GM19397 (cell line): ENCODE measurements around the gene CSRNP3.

Source experiments
- ATAC-seq: cut with Tn5 transposase; IDR thresholded peaks from one replicate; pipeline ENCODE4 v1.9.1; 2021; ENCODE audit warnings: mild to moderate bottlenecking, moderate library complexity; ENCODE audit not compliant: unreplicated experiment

The CSRNP3 gene, protein sequence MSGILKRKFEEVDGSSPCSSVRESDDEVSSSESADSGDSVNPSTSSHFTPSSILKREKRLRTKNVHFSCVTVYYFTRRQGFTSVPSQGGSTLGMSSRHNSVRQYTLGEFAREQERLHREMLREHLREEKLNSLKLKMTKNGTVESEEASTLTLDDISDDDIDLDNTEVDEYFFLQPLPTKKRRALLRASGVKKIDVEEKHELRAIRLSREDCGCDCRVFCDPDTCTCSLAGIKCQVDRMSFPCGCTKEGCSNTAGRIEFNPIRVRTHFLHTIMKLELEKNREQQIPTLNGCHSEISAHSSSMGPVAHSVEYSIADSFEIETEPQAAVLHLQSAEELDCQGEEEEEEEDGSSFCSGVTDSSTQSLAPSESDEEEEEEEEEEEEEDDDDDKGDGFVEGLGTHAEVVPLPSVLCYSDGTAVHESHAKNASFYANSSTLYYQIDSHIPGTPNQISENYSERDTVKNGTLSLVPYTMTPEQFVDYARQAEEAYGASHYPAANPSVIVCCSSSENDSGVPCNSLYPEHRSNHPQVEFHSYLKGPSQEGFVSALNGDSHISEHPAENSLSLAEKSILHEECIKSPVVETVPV

DNA sequence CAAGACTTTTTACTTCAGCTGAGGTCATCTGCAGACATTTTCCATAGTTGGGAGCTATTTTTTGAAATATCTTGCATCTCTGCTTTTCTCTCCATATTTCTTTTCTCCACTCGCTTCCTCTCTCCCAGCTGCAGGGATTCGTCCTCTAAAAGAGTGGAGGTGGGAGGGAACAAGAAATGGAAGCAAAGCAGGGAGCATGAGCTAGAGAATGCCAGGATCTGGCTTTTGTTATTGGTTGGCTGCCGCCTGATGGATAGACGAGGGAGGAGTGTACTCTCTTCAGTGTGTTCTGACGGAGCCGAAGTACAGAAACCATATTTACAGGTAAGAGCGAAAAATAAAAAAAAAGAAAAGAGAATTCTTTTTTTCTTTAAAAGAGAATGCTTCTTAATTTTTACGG, at the start of gene CSRNP3:
CSRNP3 (plus strand) TSS at position 282 of the 400 bp plus-strand sequence. CDS start 125,368 bp downstream, outside the sequence.
- ATAC-seq = no peak

DNA sequence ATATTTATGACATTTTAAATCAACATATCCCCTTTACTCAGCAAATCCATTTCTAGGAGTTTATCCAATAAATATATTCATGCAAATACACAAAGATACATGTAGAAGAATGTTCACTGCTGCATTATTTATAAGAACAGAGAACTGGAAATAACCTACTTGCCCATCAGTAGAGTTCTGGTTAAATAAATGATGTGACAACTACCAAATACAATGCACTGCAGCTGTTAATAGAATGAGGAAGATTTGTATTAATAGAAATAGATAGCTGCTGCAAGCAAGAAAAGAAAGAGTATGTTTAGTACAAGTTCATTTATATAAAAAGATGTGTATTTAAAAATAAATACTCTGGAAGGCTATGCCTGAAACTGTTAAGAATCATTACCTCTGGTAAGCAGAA, 49.3 kb upstream of the CSRNP3 start:
- no peak for ATAC-seq

DNA sequence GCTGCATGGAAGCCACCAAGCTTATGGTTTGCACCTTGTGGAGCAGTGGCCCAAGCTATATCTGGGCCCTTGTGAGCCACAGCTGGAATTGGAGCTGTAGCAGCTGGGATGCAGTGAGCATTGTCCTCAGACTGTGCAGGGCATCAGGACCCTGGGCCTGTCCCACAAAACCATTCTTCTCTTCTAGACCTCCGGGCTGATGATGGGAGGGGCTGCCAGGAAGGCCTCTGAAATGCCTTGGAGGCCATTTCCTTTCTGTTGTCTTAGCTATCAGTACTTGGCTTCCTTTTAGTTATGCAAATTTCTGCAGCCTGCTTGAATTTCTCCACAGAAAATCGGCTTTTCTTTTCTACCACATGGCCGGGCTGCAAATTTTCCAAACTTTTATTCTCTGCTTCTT, 46.4 kb upstream of the CSRNP3 start:
- ATAC-seq = no peak

DNA sequence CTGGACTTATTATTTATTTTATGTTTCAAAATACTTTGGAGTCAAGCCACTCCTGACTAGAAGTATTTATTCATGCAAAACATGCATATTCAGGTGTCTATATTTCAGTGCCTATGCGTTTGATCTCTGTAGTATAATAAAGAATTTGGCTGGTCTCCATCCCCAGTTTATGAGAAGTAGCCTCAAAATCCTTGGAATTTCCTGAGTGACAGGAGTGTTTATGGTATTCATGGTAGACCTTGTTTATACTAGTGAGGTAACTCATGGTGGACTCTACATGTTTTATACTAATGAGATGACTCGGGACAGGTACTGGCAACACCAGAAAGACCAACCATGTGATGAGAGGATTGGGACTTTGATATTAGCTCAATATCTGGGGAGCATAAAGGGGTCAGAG, 43.9 kb upstream of the CSRNP3 start:
- ATAC-seq = no peak

DNA sequence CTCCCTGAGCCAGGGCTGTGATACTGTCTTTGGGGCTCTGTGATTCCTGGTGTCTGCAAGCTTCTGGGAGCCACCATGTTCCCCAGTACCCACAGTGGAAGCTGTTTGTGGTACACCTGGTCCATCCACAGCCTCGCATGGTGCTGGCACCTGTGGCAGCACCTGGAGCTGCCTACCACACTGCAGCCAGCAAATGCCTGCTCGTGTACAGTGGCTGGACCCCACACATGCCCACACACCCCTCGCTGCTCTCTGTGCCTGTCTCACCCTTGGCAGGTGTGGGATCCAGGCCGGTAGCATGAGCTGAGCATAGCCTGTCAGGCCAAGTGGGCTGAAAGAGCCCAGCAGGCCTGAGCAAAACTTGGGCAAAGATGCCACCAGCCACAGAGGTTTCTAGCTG, 41.8 kb upstream of the CSRNP3 start:
- ATAC-seq = no peak

DNA sequence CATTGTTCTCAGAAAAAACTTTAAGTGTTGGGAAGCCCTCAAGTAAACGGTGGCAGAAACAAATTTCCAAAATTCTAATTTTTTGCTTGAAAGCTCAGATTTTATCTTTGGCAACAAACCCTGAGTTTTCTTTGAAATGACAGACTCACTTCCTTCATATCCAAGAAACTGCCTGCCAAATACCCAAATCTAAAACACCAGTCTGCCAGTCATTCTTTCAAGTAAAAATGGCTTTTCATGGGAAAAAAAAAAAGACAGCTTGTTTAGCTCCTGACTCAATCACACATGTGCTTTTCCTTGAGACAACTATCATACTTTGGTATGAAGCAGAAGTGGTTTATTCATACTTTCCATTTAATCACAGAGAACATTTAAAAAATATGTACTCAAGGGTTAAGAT, 40.6 kb upstream of the CSRNP3 start:
- ATAC-seq = no peak

DNA sequence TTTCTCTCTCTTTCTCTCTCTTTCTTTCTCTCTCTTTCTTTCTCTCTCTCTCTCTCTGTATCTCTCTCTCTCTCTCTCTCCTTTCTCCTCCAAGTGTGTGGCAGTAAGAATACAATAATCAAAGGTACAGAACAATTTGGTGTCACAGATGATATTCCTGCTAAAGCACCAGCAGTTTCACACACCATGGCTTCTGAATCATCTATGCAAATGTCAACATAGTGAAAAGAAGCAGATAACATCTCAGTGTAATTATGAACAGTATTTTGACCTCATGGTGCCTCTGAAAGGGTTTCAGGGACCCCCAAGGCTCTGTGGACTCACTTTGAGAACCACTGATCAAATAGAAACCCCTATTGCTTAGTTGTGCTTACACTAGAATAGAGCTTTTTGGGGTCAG, 38.5 kb upstream of the CSRNP3 start:
- ATAC-seq = no peak

DNA sequence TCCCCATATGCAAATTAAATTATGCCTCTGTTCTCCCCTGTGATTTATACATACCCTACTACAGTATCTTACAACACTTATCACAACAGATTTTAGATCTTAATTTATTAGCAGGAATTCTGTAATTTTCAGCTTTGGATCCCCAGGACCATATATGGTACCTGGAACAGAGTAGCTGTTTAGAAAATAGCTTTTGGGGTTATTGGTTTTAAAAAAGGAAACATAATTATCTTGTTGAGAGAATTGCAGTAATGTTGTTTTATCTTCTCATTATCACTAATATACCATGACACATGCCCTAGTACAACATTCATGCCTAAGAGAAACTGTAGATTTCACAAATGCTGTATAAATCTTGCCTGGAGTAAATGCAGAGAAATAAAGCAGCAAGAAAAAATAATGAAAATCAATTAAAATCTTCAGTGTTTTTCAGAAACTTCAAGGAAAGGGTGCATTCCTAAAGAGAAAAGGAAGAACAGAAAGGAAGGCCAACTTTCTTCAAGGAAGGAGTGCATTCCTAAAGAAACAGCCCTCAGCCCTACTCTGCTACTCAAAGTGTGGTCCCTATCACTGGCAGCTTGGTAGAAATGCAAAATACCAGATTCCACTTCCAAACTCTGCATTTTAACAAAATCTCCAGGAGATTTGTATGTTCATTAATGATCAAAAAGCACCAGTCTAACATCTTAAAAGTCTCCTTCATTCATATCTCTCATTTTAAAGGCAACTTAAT, 37.1 kb upstream of the CSRNP3 start:
- no peak for ATAC-seq

DNA sequence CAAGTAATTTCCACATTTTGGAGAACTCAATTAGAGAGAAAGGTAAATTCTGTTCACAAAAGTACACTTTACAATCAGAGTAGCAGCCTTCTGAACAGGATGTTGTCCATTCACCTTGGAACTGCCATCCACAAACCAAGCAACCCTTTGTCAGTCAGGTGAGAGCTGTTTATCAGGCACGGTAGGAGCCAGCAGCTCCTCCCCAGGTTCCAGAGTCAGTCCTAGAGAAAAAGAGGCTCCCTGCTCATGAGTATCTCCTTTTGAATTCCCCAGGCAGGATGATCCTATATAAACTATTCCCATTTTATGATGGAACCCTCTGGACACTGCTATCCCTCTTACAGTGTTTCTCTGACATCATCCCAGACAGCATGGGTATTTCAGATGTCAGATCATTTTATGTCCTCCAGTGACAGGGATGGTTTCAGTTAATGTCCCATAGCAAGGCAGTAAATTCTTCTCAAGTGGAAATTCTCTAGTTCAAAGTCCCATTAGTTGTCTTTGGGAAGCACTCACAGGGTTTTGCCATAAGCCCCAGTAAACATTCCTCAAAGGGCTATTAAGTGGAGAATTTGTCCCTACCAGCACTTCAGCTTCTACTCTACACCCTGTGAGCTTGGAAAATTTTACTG, 34.5 kb upstream of the CSRNP3 start:
- ATAC-seq = no peak

DNA sequence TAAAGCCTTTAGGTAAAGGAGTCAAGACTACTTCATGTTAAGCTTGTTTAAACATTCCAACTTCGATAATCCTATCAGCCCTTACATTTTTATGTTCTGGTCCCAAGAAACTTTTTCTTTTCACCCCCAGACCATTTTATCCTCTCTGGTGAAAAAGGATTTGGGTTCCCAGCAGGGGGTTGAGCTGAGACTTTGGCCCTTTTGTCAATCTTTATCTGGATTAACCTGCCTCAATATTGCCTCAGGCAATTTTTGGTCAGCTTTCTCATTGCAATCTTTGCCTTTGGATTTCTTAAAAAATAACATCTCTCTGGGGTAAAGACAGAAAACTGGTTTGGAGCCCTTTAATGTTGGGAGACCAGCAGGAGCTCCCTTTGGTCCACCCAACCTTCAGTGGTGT, 33.9 kb upstream of the CSRNP3 start:
- no peak for ATAC-seq

DNA sequence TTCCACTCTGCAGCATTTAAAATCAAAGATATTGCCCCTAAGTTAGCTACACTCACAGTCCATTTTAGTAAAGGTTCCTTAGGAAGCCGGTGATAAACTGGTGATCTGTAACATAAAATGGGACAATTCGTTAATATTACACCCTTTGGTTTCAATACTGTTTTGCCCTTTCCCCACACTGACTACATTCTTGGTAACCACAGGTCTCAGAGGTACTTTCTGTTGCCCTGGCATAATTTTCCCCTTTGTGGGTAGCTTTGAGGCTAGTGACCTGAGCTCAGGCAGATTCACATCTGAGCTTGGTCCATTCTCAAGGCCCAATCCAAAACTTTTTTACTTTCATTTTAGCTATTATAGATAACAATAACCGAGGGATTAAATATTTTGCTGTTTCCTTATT, 32.9 kb upstream of the CSRNP3 start:
- no peak for ATAC-seq

DNA sequence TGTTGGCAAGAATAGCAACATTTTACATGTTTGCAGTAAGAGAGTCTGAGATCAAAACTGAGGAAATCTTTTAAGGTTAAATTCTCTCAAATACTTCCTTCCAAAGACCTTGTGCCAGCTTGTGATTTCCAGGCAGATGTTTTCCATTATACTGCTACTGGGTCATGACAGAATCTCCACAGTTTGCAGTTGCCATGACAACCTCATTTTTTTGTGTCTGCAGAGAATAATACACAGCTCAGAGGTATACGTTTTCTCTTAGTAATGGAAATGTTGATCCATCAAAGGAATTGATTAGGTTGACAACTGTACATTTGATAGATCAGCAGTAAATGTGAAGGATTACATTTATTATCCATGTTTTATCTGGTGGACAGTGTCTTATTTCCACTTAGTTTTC, 29.1 kb upstream of the CSRNP3 start:
- ATAC-seq = no peak

DNA sequence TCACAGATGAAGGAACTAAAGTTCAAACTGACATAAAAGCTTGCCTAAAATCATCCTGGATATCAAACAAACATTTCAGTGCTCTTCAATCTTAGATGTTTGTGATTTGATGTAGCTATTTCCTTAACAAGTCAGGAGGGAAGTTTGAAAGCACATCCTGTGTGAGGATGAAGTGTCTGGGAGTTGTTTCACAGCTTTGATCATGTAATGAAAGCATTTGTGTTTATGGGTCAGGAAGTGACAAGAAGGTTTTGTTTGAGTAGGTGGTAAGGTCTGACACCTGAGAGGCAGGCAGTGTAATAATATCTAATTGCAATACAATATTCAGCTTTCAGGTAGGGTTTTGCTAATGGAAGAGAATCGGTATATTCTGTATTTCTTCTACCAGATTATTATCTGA, 26.0 kb upstream of the CSRNP3 start:
- no peak for ATAC-seq

DNA sequence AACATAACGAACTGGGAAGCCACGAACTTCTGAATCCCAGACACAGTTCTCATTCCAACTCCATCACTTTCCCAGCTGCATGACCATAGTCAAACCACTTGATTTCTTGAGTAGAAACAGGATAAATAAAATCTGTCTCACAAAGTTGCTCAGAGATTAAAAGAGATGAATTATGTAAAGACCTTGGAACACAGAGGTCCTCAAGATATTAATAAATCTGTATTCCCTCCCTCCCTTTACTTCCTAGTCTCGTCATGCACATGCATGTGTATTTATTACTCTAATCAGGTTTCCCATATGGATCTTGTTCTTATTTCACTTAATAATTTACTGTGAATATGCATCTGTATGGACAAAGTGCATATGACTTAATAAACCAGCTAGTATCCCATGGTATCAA, 21.1 kb upstream of the CSRNP3 start:
- no peak for ATAC-seq

DNA sequence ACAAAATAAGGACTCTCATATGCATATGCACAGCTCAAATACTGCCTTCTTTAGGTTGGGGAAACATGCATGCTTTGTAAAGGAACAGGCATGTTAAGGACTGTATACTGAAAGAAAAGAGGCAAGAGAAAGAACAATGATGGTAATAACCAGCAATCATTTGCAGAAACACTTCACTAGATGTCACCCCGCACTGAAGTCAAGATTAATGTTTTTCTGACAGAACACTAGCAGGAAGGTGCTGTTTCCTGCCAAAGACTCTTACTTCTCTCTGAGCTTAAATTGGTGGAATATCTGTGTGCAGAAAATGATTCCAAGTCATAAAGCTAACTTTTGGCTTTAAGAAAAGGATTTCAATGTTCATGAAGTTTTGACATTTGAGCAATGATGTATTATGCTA, 19.3 kb upstream of the CSRNP3 start:
- no peak for ATAC-seq

DNA sequence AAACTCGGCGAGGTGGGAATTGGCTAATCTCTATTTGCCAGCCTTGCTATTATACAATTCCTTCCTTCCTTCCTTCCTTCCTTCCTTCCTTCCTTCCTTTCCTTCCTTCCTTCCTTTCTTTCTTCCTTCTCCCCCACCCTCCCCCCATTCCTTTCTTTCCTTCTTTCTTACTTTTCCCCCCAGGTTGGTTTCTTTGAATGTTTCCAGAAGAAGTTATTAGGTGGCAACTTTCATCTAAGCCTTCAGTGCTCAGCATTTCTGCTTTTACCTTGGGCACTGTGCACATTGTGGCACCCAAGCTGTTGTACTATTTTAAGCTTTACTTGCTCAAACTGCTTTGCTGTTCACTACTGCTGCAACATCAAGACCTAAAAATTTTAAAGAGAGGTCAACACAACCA, 17.2 kb upstream of the CSRNP3 start:
- no peak for ATAC-seq

DNA sequence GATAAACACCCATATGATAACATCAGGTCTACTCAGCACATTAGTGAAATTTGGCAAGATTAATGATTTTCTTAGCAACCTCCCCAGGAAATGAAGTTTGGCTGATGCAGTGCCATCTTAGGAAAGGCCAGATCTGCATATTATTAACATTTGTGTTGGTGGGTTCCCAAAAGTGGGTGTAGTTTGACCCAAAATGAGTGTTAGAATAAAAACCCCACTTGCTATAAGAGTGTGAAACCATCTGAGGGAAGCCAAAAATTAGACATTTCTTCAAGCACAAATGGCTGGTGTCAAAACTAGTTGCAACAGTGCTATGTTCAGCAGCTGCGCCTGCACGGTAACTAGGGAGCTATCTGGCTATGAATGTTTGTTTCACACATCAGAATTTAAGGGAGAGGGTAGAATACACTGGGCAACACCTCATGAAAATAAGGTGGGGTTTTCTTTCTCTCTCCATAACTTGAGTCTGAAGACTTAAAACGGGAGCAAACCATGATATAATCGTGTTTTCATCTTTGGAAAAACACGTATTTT, 15.9 kb upstream of the CSRNP3 start:
- no peak for ATAC-seq

DNA sequence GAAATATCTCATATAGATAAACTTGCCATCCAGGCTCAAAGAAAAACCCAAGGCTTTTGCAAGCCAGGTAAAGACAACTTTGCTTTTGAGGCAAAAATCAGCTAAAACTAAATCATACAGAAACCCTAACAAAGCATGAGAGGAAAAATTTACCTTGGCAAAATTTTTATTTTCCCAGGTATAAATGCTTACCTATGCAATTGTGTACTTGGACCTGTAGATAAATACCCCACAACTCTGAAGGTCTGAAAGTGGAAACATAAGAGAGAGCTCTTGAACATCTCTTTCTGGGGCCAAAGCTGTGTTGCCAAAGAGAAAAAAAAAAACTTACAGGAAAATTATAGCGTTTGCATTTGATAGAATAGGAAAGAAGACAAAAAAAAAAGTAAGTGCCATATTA, 14.6 kb upstream of the CSRNP3 start:
- no peak for ATAC-seq

DNA sequence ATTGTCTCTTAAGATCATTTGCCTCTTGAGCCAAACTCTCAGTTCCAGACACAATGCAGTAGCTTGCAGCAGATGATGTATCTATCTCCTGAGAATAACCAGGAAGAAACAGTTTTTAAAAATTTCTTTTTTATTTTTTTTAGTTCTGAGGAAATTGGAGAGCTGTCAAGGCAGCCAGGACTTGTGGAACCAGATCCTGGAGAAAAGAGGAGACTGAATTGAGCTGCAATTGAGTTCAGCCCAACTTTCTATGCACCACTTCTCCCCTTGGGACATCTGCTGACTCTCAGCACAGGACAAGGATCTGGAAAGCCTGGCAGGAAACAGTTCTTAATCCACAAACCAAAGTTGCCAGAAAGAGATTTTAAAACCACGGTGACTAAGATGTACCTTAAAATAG, 13.5 kb upstream of the CSRNP3 start:
- ATAC-seq = no peak

DNA sequence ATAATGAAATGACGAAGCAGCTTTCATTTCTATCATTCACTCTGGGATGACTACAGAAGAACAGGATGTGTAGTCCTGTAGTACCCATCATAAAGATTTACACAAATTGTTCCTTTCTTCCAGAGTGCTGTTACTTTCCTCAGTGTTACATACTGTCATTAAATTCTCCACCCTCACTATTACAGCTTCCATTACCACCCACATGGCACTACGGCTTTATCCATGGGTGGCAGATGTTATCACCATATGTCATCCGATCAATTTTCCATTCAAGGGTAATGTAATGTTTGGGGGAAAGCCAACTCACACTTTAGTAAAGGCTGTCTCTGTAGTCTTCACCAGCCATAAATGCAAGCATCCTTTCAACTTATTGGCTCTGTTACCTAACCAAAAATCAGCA, 7.1 kb upstream of the CSRNP3 start:
- ATAC-seq = no peak

DNA sequence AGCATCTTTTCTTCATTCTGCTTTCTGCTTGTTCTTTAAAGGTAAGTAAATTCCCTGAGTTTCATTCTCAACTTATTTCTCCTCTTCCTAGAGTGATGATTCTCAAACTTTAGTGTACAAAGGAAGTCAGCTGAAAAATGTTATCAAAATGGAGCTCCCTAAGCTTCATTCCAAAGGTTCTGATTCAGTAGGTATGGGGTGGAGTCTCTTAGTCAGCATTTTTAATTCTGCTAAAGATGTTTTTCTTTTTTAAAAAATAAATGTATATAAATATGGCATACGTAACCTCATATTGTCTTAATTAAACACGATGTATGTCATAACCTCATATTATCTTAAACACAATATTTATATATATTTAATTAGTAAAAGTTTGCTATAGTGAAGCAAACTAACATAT, 3.1 kb upstream of the CSRNP3 start:
- no peak for ATAC-seq
